Endothelial cell (in vitro differentiated cells): Measurements from ENCODE around the gene SPACDR. TPM values are rescaled to one million over a fixed set of nuclear protein-coding genes. Genes with fewer than 3 reads are reported as not detected.

Source experiments
- DNase-seq: peaks from one replicate; pipeline ENCODE4 v3.0.0; 2021; ENCODE audit warnings: low spot score
- H3K27ac Mint-ChIP-seq: one replicate; pipeline ENCODE4 v1.8.0; 2021; ENCODE audit warnings: mixed read lengths, inconsistent platforms; ENCODE audit not compliant: unreplicated experiment
- H3K27me3 Mint-ChIP-seq: one replicate; pipeline ENCODE4 v1.8.0; 2021; ENCODE audit warnings: mild to moderate bottlenecking, moderate library complexity, mixed read lengths, inconsistent platforms; ENCODE audit not compliant: unreplicated experiment
- H3K36me3 Mint-ChIP-seq: one replicate; pipeline ENCODE4 v1.8.0; 2021; ENCODE audit warnings: mild to moderate bottlenecking, low read depth, mixed read lengths, inconsistent platforms; ENCODE audit not compliant: unreplicated experiment
- H3K4me1 Mint-ChIP-seq: one replicate; pipeline ENCODE4 v1.8.0; 2021; ENCODE audit warnings: mild to moderate bottlenecking, mixed read lengths, inconsistent platforms; ENCODE audit not compliant: unreplicated experiment
- H3K4me3 Mint-ChIP-seq: one replicate; pipeline ENCODE4 v1.8.0; 2021; ENCODE audit warnings: mild to moderate bottlenecking, mixed read lengths, inconsistent platforms; ENCODE audit not compliant: unreplicated experiment
- H3K9me3 Mint-ChIP-seq: one replicate; pipeline ENCODE4 v1.8.0; 2021; ENCODE audit warnings: mixed read lengths, inconsistent platforms; ENCODE audit not compliant: unreplicated experiment
- total RNA-seq: library from RNA; stranded (reverse); fragmentation: NEBNext Ultra II Directional; extraction: Animal tissue kit (Norgen Biotek cat#: 25700); gene quantifications from one replicate; pipeline ENCODE4 v1.2.1, GENCODE V29; 2021; ENCODE audit not compliant: unreplicated experiment
- TF ChIP-seq, protein P1 (sequence below): fragments of 200-600 bp; sonication (generic); IDR thresholded peaks from one replicate; pipeline ENCODE4 v1.5.0; 2021; ENCODE audit warnings: antibody characterized with exemption; ENCODE audit not compliant: unreplicated experiment

SPACDR gene
- total RNA-seq, 1 donor from 2014 or later = 4.3 TPM

DNA sequence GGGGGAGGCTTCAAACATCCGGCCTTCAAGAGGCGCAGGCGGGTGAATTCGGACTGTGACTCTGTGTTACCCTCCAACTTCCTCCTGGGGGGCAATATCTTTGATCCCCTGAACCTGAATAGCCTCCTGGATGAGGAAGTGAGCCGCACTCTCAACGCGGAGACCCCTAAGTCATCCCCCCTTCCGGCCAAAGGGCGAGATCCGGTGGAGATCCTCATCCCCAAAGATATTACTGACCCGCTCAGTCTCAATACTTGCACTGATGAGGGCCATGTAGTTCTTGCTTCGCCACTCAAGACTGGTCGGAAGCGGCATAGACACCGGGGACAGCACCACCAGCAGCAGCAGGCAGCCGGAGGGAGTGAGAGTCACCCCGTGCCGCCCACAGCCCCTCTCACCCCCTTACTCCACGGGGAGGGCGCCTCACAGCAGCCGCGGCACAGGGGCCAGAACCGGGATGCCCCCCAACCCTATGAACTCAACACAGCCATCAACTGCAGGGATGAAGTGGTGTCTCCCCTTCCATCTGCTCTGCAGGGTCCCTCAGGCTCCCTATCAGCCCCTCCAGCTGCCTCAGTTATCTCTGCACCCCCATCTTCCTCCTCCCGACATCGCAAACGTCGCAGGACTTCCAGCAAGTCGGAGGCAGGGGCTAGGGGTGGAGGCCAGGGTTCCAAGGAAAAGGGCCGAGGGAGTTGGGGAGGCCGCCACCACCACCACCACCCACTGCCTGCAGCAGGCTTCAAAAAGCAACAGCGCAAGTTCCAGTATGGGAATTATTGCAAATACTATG lies 33.4 kb downstream of the SPACDR start:
- no peak for DNase-seq
- Mint-ChIP-seq H3K27ac (peak overlapping the region; percentile 91), H3K27me3 (peaks cover 27% of the 10 kb centered on the region), H3K36me3 (peaks cover 44% of the 10 kb centered on the region), H3K4me1 (peaks cover 49% of the 10 kb centered on the region), H3K9me3 (no peaks in the 10 kb centered on the region), H3K4me3 (peak overlapping the region; percentile 94)
- TF ChIP-seq, protein P1, sequence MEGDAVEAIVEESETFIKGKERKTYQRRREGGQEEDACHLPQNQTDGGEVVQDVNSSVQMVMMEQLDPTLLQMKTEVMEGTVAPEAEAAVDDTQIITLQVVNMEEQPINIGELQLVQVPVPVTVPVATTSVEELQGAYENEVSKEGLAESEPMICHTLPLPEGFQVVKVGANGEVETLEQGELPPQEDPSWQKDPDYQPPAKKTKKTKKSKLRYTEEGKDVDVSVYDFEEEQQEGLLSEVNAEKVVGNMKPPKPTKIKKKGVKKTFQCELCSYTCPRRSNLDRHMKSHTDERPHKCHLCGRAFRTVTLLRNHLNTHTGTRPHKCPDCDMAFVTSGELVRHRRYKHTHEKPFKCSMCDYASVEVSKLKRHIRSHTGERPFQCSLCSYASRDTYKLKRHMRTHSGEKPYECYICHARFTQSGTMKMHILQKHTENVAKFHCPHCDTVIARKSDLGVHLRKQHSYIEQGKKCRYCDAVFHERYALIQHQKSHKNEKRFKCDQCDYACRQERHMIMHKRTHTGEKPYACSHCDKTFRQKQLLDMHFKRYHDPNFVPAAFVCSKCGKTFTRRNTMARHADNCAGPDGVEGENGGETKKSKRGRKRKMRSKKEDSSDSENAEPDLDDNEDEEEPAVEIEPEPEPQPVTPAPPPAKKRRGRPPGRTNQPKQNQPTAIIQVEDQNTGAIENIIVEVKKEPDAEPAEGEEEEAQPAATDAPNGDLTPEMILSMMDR = no peak

DNA sequence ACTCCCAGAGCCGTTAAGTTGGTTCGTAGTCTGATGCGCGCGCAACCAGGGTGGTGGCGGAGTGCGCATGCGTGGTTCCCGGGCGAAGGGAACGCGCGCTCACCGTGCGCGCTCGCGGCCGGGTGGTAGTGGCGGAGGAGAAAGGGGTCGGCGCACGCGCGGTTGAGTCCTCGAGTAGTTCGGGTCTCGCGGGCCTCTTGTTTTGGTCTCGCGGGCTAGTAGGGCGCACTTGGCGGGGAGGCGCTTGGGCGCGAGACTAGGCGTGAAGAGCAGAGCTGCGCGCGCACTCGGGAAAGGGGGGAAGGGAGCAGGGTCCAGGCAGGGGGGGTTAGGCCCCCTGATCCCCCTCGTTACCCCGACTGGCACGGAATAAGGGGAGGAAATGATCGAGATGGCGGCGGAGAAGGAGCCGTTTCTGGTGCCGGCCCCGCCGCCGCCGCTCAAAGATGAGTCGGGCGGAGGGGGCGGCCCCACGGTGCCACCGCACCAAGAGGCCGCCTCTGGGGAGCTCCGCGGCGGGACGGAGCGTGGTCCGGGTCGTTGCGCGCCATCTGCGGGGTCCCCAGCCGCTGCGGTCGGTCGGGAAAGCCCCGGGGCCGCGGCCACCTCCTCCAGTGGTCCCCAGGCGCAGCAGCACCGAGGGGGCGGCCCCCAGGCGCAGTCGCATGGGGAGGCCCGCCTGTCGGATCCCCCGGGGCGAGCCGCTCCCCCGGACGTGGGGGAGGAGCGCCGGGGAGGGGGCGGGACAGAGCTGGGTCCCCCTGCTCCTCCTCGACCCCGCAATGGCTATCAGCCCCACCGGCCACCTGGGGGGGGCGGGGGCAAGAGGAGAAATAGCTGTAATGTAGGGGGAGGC lies 34.2 kb downstream of the SPACDR start, which contains the start of gene MEPCE:
Gene MEPCE (plus strand): TSS at position 195 of the 856 bp plus-strand sequence. CDS start 188 bp downstream, at position 383.
- Mint-ChIP-seq H3K36me3 (peaks cover 38% of the 10 kb centered on the region), H3K4me1 (peaks cover 45% of the 10 kb centered on the region), H3K27ac (peak within 1 kb of the TSS; percentile 100), H3K27me3 (peaks cover 21% of the 10 kb centered on the region), H3K9me3 (no peaks in the 10 kb centered on the region), H3K4me3 (peak within 1 kb of the TSS; percentile 98)
- peak; percentile 98 for DNase-seq
- TF ChIP-seq, protein P1 = no peak

DNA sequence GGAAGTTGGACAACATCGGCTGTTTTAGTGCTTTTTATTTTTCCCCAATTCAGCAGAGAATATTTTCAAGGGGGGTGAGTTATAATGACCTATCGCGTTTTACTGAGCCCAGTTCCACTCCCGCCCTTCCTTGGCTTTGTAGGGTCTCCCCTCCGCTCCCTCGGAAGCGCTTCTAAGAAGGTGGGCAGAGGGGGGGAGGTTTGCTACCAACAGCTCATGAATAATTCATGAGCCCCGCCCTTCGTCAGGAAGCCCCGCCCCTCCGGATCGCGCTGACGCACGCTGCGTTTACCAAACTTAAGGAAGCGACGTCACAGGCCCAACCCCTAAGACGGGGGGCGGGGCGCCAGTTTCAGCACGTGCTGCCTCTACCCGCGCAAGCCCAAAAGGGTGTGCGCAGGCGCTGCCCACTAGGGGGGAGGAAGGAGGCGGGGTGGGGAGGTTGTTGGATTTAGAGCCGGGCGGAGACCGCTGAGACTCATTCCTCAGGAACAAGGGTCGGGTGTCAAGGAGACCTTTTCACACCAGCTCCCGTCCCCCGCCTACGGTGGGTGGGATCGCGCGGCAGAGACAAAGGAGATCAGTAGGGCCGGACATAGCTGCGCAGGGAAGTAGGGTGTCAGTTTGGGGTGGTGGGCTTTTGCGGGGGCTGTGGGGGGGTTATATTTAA lies 35.0 kb downstream of the SPACDR start:
- peaks cover 37% of the 10 kb centered on the region for H3K4me1 Mint-ChIP-seq
- peaks cover 31% of the 10 kb centered on the region for H3K36me3 Mint-ChIP-seq
- TF ChIP-seq, protein P1 = no peak
- no peaks in the 10 kb centered on the region for H3K9me3 Mint-ChIP-seq
- peak; percentile 100 for DNase-seq
- H3K4me3 Mint-ChIP-seq = peak overlapping the region; percentile 98
- peak overlapping the region; percentile 100 for H3K27ac Mint-ChIP-seq
- peaks cover 19% of the 10 kb centered on the region for H3K27me3 Mint-ChIP-seq

DNA sequence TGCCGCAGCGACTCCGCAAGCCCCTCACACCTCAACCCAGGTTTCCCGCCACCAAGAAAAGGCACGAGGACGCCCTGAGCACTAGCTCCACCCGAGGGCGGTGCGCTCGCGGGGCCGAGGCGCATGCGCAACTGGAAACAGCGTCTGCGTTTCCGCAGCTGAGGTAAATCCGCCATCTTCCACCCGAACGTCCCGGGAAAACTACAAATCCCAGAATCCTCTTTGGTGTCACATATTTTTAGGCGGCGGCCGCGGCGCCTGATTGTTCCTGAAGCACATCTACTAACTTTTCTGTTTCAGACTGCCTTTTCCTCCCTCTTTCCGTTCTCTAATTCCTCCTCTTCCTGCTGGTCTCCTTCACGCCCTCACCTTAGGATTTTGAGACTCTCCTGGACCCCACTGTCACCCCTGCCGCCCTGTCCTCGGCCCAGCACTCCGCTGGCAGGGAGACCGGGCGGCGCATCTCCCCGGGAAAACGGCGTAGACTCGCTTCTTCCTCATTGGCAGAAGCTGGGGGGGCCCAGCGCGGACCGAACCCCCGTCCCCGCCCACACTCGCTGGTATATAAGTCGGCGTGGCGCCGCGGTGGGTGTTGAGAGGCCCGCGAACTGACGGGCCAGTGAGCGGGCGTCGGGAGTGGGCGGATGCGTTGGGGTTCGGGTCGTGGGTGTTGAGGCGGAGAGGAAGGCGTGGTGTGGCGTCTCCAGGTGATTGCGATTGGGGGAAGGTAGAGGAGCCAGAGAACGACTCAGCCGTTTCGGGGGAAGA lies 35.7 kb downstream of the SPACDR start, which contains the start of gene ZCWPW1:
Gene ZCWPW1 (minus strand): TSS at position 505 of the 768 bp plus-strand sequence. CDS start 8,054 bp downstream, outside the sequence.
- Mint-ChIP-seq H3K27ac (peak within 1 kb of the TSS; percentile 100), H3K36me3 (peaks cover 24% of the 10 kb centered on the region), H3K4me1 (peaks cover 31% of the 10 kb centered on the region), H3K9me3 (no peaks in the 10 kb centered on the region), H3K4me3 (peak within 1 kb of the TSS; percentile 98), H3K27me3 (peaks cover 19% of the 10 kb centered on the region)
- DNase-seq = peak; percentile 89
- TF ChIP-seq, protein P1 = no peak
